IMR-90 (cell line): ENCODE measurements around the gene TGFB2.

Source experiments
- CTCF ChIP-seq: conservative IDR thresholded peaks from 2 replicates; pipeline ENCODE4 v1.5.1; 2012; ENCODE audit warnings: mild to moderate bottlenecking, low read depth, low read length, improper control_type of control experiment
- MAFK ChIP-seq: IDR thresholded peaks from 2 replicates; pipeline ENCODE4 v1.6.1; 2012; ENCODE audit warnings: low read depth, low read length, improper control_type of control experiment
- POLR2A ChIP-seq: IDR thresholded peaks from 2 replicates; pipeline ENCODE4 v1.6.1; 2012; ENCODE audit warnings: mild to moderate bottlenecking, low read depth, low read length

DNA sequence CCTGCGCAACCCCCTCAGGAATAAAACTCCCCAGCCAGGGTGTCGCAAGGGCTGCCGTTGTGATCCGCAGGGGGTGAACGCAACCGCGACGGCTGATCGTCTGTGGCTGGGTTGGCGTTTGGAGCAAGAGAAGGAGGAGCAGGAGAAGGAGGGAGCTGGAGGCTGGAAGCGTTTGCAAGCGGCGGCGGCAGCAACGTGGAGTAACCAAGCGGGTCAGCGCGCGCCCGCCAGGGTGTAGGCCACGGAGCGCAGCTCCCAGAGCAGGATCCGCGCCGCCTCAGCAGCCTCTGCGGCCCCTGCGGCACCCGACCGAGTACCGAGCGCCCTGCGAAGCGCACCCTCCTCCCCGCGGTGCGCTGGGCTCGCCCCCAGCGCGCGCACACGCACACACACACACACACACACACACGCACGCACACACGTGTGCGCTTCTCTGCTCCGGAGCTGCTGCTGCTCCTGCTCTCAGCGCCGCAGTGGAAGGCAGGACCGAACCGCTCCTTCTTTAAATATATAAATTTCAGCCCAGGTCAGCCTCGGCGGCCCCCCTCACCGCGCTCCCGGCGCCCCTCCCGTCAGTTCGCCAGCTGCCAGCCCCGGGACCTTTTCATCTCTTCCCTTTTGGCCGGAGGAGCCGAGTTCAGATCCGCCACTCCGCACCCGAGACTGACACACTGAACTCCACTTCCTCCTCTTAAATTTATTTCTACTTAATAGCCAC is 696 bp downstream of the TGFB2 start:
- TF ChIP-seq MAFK, result no peak
- no peak for TF ChIP-seq CTCF
- TF ChIP-seq POLR2A, result no peak
